SK-N-SH (cell line): ENCODE measurements around the gene SETBP1. TPM values are rescaled to one million over a fixed set of nuclear protein-coding genes. Genes with fewer than 3 reads are reported as not detected.

Experiments used
- CTCF ChIA-PET: fragments of 300-600, 350-600 bp; formaldehyde crosslinking; extraction: SDS; loops from one replicate; lab custom pipeline; 2021; lab: Yijun Ruan, JAX
- POLR2A ChIA-PET: fragments of 350-600 bp; sonication (Branson Sonifier 250); formaldehyde crosslinking; extraction: SDS; loops from one replicate; lab custom pipeline; 2020; ENCODE audit warnings: antibody characterized with exemption, inconsistent platforms; lab: Yijun Ruan, JAX
- DNase-seq: peaks from one replicate; pipeline ENCODE4 v3.0.0; 2012
- H2AFZ ChIP-seq: fragments of 200-600 bp; sonication (generic); 2 replicates; pipeline ENCODE4 v1.8.1; 2016; ENCODE audit warnings: antibody characterized with exemption, mild to moderate bottlenecking, low read depth
- H3F3A ChIP-seq: fragments of 200-600 bp; sonication (generic); replicated peaks from 2 replicates; pipeline ENCODE3; 2016; ENCODE audit warnings: antibody characterized with exemption, mild to moderate bottlenecking; ENCODE audit not compliant: insufficient read depth
- H3K27ac ChIP-seq, 2 experiments: fragments of 200-500 bp in 1 of 2; fragments of 200-600 bp in 1 of 2; sonication (Bioruptor generic) in 1 of 2; sonication (generic), shearing (Covaris generic) in 1 of 2; 2 replicates each; pipeline versions ENCODE4 v1.5.1 to v1.6.1; 2014 to 2016; ENCODE audit warnings: low read depth in 2 of 2, inconsistent platforms in 1 of 2, low read length in 1 of 2, mild to moderate bottlenecking in 1 of 2, mixed read lengths in 1 of 2
- H3K27me3 ChIP-seq: fragments of 200-600 bp; sonication (generic), shearing (Covaris generic); 2 replicates; pipeline ENCODE4 v1.6.1; 2016; ENCODE audit warnings: mixed run types; ENCODE audit not compliant: insufficient read depth
- H3K36me3 ChIP-seq, 2 experiments: fragments of 200-500 bp in 1 of 2; fragments of 200-600 bp in 1 of 2; sonication (Bioruptor generic) in 1 of 2; sonication (generic) in 1 of 2; replicated peaks in 1 of 2; 2 replicates each; pipeline versions ENCODE3 to v1.5.1; 2014 to 2016; ENCODE audit warnings: low read length in 1 of 2, mild to moderate bottlenecking in 1 of 2; ENCODE audit not compliant: insufficient read depth in 2 of 2, control insufficient read depth in 1 of 2
- H3K4me1 ChIP-seq, 2 experiments: fragments of 200-500 bp in 1 of 2; fragments of 200-600 bp in 1 of 2; sonication (Bioruptor generic) in 1 of 2; sonication (generic), shearing (Covaris generic) in 1 of 2; 2 replicates each; pipeline versions ENCODE4 v1.5.1 to v1.6.1; 2014 to 2016; ENCODE audit warnings: low read depth in 1 of 2, low read length in 1 of 2, mixed run types in 1 of 2; ENCODE audit not compliant: insufficient read depth in 2 of 2, control insufficient read depth in 1 of 2
- H3K4me2 ChIP-seq: fragments of 200-600 bp; sonication (generic), shearing (Covaris generic); 2 replicates; pipeline ENCODE4 v1.6.1; 2017; ENCODE audit warnings: mixed run types
- H3K4me3 ChIP-seq, 2 experiments: fragments of 200-500 bp in 1 of 2; fragments of 200-600 bp in 1 of 2; sonication (Bioruptor generic) in 1 of 2; sonication (generic), shearing (Covaris generic) in 1 of 2; 2 replicates each; pipeline versions ENCODE4 v1.5.1 to v1.8.1; 2014 to 2016; ENCODE audit warnings: low read depth in 2 of 2, inconsistent platforms in 1 of 2, low read length in 1 of 2, mild to moderate bottlenecking in 1 of 2, mixed read lengths in 1 of 2, moderate library complexity in 1 of 2
- H3K79me2 ChIP-seq: fragments of 200-600 bp; sonication (generic); 2 replicates; pipeline ENCODE4 v1.8.1; 2017; ENCODE audit warnings: mild to moderate bottlenecking; ENCODE audit not compliant: insufficient read depth
- H3K9ac ChIP-seq: fragments of 200-600 bp; sonication (generic); 2 replicates; pipeline ENCODE4 v1.6.1; 2017; ENCODE audit warnings: mixed run types
- H3K9me2 ChIP-seq: fragments of 200-600 bp; sonication (generic); 2 replicates; pipeline ENCODE4 v1.6.1; 2017; ENCODE audit warnings: mixed run types
- H3K9me3 ChIP-seq: fragments of 200-600 bp; sonication (generic); 2 replicates; pipeline ENCODE4 v1.6.1; 2017; ENCODE audit warnings: mixed run types, mild to moderate bottlenecking, moderate library complexity
- H4K20me1 ChIP-seq: fragments of 200-600 bp; sonication (generic); 2 replicates; pipeline ENCODE4 v1.6.1; 2017; ENCODE audit warnings: mild to moderate bottlenecking, mixed run types; ENCODE audit not compliant: insufficient read depth
- FOSL2 ChIP-seq: IDR thresholded peaks from 2 replicates; pipeline ENCODE4 v1.4.0; 2012; ENCODE audit warnings: low read depth, mild to moderate bottlenecking, moderate library complexity, borderline replicate concordance
- GATA2 ChIP-seq: sonication (generic); formaldehyde crosslinking; IDR thresholded peaks from 2 replicates; pipeline ENCODE4 v1.5.0; 2020; ENCODE audit warnings: mild to moderate bottlenecking, missing genetic modification reagents
- IRF3 ChIP-seq: fragments of 150-350 bp; IDR thresholded peaks from 2 replicates; pipeline ENCODE4 v1.6.1; 2016; ENCODE audit warnings: mild to moderate bottlenecking, low read depth, low read length
- MAX ChIP-seq: IDR thresholded peaks from 2 replicates; pipeline ENCODE4 v1.4.0; 2012; ENCODE audit warnings: low read depth
- MXI1 ChIP-seq: IDR thresholded peaks from 2 replicates; pipeline ENCODE4 v1.6.1; 2012; ENCODE audit warnings: mild to moderate bottlenecking, low read depth, low read length, improper control_type of control experiment
- NFIC ChIP-seq: IDR thresholded peaks from 2 replicates; pipeline ENCODE4 v1.4.0; 2012; ENCODE audit warnings: borderline replicate concordance
- NRF1 ChIP-seq: IDR thresholded peaks from 2 replicates; pipeline ENCODE4 v1.6.1; 2012; ENCODE audit warnings: low read depth, mild to moderate bottlenecking, low read length
- PBX3 ChIP-seq: IDR thresholded peaks from 2 replicates; pipeline ENCODE4; 2012
- POLR2AphosphoS5 ChIP-seq: IDR thresholded peaks from 2 replicates; pipeline ENCODE4 v1.6.1; 2012; ENCODE audit warnings: low read depth, low read length
- RAD21 ChIP-seq: IDR thresholded peaks from 2 replicates; pipeline ENCODE4 v1.6.1; 2012; ENCODE audit warnings: mild to moderate bottlenecking, low read length
- RFX5 ChIP-seq: IDR thresholded peaks from 2 replicates; pipeline ENCODE4 v1.6.1; 2012; ENCODE audit warnings: mild to moderate bottlenecking, improper control_type of control experiment, low read length
- TAF1 ChIP-seq: IDR thresholded peaks from 2 replicates; pipeline ENCODE4 v1.6.1; 2012; ENCODE audit warnings: low read depth, mild to moderate bottlenecking, low read length, moderate library complexity, borderline replicate concordance
- TEAD4 ChIP-seq: IDR thresholded peaks from 2 replicates; pipeline ENCODE4 v1.4.0; 2012; ENCODE audit warnings: mild to moderate bottlenecking, borderline replicate concordance; ENCODE audit not compliant: insufficient read depth
- YY1 ChIP-seq: IDR thresholded peaks from 2 replicates; pipeline ENCODE4 v1.4.0; 2012; ENCODE audit warnings: low read depth, mild to moderate bottlenecking
- WGBS: methylation state at CpG from one replicate; pipeline ENCODE4 v1.1.6; 2017; ENCODE audit warnings: low lambda C conversion rate; 5-methylcytosine and 5-hydroxymethylcytosine counted together
- polyA plus RNA-seq, 3 experiments: library from polyadenylated mRNA; depleted of rRNA; stranded (reverse); fragments of >200 nt; gene quantifications; 2 replicates each; pipeline ENCODE4 v1.2.3, GENCODE V29; 2012
- TF ChIP-seq, protein P1 (sequence below): IDR thresholded peaks from 2 replicates; pipeline ENCODE4 v1.4.0; 2012; ENCODE audit warnings: low read depth, borderline replicate concordance
- TF ChIP-seq, protein P2 (sequence below): IDR thresholded peaks from 2 replicates; pipeline ENCODE4 v1.6.1; 2012; ENCODE audit warnings: mild to moderate bottlenecking, low read depth, low read length, moderate library complexity

The SETBP1 gene
- polyA plus RNA-seq, 1 of the 3 experiments (the other 2 are of a cell fraction), result 3.0 TPM

DNA sequence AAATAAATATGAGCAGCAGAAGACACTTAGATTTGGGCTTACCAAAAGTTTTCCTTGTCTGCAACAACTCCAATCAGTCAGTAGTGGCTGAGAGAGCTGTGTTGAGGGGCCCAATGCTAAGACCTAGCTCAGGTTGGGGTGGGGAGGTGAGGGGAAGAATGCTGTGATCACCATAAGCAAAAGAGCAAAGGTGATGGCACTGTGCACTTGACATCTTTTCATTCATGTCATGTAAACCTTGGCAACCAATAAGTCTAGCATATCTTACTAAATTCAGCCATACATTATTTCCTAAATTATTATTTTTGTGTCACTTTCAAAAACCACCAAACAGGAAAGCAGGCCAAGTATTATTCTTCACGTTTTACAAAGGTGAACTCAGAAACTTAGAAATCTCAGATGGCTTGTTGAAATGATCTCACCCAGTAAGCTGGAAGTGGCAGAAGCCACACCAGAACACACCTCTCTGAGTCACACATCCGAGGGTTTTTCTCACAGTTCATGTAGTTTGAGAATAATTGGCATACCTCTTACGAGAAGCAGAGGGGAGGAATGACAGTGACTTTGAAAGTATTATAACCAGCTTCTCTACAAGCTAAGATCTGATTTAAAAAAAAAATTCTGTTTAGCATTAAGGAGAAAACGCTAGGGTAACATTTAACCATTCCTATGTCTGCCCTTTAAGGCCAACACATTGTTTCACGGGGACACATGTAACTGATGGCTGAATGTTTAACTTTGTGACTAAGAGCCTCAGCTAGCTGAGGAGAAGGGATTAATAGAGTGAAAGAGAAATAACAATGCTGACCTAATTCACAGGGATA, 43.3 kb upstream of the SETBP1 start (continued):
- no peak for TF ChIP-seq IRF3
- TF ChIP-seq, all 33 proteins: peak for 0

DNA sequence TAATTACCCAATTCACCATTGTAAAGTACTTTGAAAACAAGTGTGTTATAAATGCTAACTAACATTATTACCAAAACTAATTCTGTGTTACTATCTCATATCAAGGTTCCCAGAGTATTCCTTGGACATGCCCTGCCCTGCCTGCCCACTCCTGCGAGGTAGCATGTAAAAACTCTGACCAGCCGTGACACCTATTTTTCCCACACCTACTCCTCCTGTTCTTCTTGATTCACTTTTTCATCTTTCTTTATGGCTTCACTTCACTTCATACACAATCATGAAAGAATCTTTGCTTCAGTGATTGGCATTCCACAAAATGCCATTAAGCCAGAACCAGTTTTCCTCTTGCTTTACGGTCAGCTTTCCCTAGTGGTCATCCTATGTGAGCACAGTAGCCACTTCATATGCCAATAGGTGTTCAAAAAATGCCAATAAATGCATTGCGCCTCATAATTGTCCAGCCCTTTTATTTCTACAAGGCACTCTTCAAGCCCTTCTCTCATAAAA, 42.6 kb upstream of the SETBP1 start:
- H2AFZ ChIP-seq, result no peak overlapping the region
- no peak overlapping the region for H3K27ac ChIP-seq
- ChIA-PET CTCF (no interaction called here), POLR2A (no interaction called here)
- no peaks in the 10 kb centered on the region for H3K9me2 ChIP-seq
- H3K36me3 ChIP-seq, result no peaks in the 10 kb centered on the region
- H3K79me2 ChIP-seq, result no peaks in the 10 kb centered on the region
- H3F3A ChIP-seq, result no peaks in the 10 kb centered on the region
- H3K4me1 ChIP-seq, result no peaks in the 10 kb centered on the region
- DNase-seq, result no peak
- no peak overlapping the region for H3K9ac ChIP-seq
- no peaks in the 10 kb centered on the region for H3K9me3 ChIP-seq
- no peaks in the 10 kb centered on the region for H3K27me3 ChIP-seq
- H3K4me2 ChIP-seq, result no peak overlapping the region
- TF ChIP-seq MXI1 (no peak), GATA2 (no peak), NRF1 (no peak)
- TF ChIP-seq, protein P1, sequence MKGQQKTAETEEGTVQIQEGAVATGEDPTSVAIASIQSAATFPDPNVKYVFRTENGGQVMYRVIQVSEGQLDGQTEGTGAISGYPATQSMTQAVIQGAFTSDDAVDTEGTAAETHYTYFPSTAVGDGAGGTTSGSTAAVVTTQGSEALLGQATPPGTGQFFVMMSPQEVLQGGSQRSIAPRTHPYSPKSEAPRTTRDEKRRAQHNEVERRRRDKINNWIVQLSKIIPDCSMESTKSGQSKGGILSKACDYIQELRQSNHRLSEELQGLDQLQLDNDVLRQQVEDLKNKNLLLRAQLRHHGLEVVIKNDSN, result no peak
- no peaks in the 10 kb centered on the region for H4K20me1 ChIP-seq
- H3K4me3 ChIP-seq, result no peak overlapping the region
- WGBS, result 92% methylated on average over 4 of the region's 4 CpGs

GRCh38 chr18:44638811-44639210, 41.9 kb upstream of the SETBP1 start:
- Histone ChIP-seq H3K9me2 (no peaks in the 10 kb centered on the region), H3K4me3 (no peak overlapping the region), H3K27ac (no peak overlapping the region), H3K79me2 (no peaks in the 10 kb centered on the region), H2AFZ (no peak overlapping the region), H3K4me2 (no peak overlapping the region), H3K36me3 (no peaks in the 10 kb centered on the region), H4K20me1 (no peaks in the 10 kb centered on the region), H3K9ac (no peak overlapping the region), H3K9me3 (no peaks in the 10 kb centered on the region), H3F3A (no peaks in the 10 kb centered on the region), H3K27me3 (no peaks in the 10 kb centered on the region), H3K4me1 (no peaks in the 10 kb centered on the region)
- DNase-seq, result no peak
- ChIA-PET POLR2A (no interaction called here), CTCF (interaction anchor here (0.9 kb wide), 1 partner anchor 574 kb away, joined by 3 read pairs; no protein-coding TSS in a partner anchor)
- WGBS, result 80% methylated on average over 1 of the region's 1 CpG
- TF ChIP-seq TEAD4 (no peak), FOSL2 (no peak), MAX (no peak), NFIC (no peak), PBX3 (no peak), TAF1 (no peak), POLR2AphosphoS5 (no peak), RAD21 (no peak), IRF3 (no peak), YY1 (no peak), NRF1 (no peak), GATA2 (no peak), RFX5 (no peak)
- TF ChIP-seq, protein P2, sequence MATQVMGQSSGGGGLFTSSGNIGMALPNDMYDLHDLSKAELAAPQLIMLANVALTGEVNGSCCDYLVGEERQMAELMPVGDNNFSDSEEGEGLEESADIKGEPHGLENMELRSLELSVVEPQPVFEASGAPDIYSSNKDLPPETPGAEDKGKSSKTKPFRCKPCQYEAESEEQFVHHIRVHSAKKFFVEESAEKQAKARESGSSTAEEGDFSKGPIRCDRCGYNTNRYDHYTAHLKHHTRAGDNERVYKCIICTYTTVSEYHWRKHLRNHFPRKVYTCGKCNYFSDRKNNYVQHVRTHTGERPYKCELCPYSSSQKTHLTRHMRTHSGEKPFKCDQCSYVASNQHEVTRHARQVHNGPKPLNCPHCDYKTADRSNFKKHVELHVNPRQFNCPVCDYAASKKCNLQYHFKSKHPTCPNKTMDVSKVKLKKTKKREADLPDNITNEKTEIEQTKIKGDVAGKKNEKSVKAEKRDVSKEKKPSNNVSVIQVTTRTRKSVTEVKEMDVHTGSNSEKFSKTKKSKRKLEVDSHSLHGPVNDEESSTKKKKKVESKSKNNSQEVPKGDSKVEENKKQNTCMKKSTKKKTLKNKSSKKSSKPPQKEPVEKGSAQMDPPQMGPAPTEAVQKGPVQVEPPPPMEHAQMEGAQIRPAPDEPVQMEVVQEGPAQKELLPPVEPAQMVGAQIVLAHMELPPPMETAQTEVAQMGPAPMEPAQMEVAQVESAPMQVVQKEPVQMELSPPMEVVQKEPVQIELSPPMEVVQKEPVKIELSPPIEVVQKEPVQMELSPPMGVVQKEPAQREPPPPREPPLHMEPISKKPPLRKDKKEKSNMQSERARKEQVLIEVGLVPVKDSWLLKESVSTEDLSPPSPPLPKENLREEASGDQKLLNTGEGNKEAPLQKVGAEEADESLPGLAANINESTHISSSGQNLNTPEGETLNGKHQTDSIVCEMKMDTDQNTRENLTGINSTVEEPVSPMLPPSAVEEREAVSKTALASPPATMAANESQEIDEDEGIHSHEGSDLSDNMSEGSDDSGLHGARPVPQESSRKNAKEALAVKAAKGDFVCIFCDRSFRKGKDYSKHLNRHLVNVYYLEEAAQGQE, result no peak
